Testis (tissue), 3 donors: ENCODE results near the gene DPP10. TPM values are rescaled to one million over a fixed set of nuclear protein-coding genes. Genes with fewer than 3 reads are reported as not detected.

Source experiments
- DNase-seq: peaks from one replicate; pipeline ENCODE4 v3.0.0-alpha.2; 2019
- H3K27ac ChIP-seq, 2 donors: fragments of 200-600 bp; sonication (generic); one replicate each; pipeline ENCODE4 v1.5.1; 2019
- H3K27me3 ChIP-seq: fragments of 200-600 bp; sonication (generic); one replicate; pipeline ENCODE4 v1.5.1; 2019
- H3K36me3 ChIP-seq: fragments of 200-600 bp; sonication (generic); one replicate; pipeline ENCODE4 v1.5.1; 2017; ENCODE audit warnings: low read depth; ENCODE audit errors: missing control alignments
- H3K4me1 ChIP-seq: fragments of 200-600 bp; sonication (generic); one replicate; pipeline ENCODE4 v1.5.1; 2019
- H3K4me3 ChIP-seq, 2 donors: fragments of 200-600 bp; sonication (generic); one replicate each; pipeline ENCODE4 v1.5.1; 2017 to 2019
- H3K9me3 ChIP-seq: fragments of 200-600 bp; sonication (generic); one replicate; pipeline ENCODE4 v1.5.1; 2017
- POLR2A ChIP-seq: fragments of 450-650 bp; IDR thresholded peaks from one replicate; pipeline ENCODE4 v1.6.1; 2017; ENCODE audit warnings: antibody characterized with exemption, mild to moderate bottlenecking, moderate library complexity
- WGBS, 2 donors: methylation state at CpG; one replicate each; pipeline ENCODE4 v1.1.5; 2018; 5-methylcytosine and 5-hydroxymethylcytosine counted together
- intact Hi-C: fragments of 100-400 bp; cut with DNase I; formaldehyde crosslinking; loops from one replicate; pipeline ENCODE4 v1.15.1; 2023; ENCODE audit warnings: low total_unique reads
- polyA plus RNA-seq: library from polyadenylated mRNA; stranded (reverse); fragments of 350-450 nt; fragmentation: Illumina TruSeq; extraction: RNeasy Lipid Tissue Mini Kit (QIAGEN cat#74804); gene quantifications from one replicate; pipeline ENCODE4 v1.2.3, GENCODE V29; 2014; ENCODE audit warnings: low read depth, low replicate concordance; ENCODE audit not compliant: insufficient read depth
- total RNA-seq, 2 donors: library from RNA; depleted of rRNA; stranded (reverse); fragments of >200 nt; gene quantifications; one replicate each; pipeline ENCODE4 v1.2.3, GENCODE V29; 2016
- TF ChIP-seq, protein P1 (sequence below), 3 experiments: fragments of 450-650 bp in 2 of 3; fragments of 200-600 bp in 1 of 3; sonication (generic) in 1 of 3; IDR thresholded peaks; one replicate each; pipeline ENCODE4 v1.5.1; 2016 to 2019; ENCODE audit warnings: antibody characterized with exemption in 3 of 3, mild to moderate bottlenecking in 2 of 3, moderate library complexity in 1 of 3

The DPP10 gene
- total and polyA plus RNA-seq, 3 donors from 2014 or later: 1.7 to 6.7 (median 6.7) TPM

DNA sequence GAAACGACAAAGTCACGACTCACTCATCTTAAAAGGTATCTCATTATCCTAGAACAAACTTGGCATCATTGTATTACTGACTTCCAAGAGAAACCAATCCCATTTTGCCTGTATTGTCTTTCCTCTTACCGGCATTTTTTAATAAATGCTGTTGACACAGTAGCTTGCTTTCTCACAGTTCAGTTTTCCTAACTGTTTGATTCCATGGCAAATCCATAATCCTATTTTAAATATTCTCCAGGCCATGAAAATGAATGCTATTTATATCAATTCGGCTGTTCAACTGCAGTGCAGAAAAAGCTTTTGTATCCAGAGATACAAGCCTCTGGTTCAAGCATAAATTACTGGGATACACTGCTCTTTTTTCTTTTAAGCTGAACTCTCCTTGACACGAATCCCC lies 1241.9 kb downstream of the DPP10 start:
- WGBS, 2 donors: 44 to 51% methylated on average over 5 of the region's 5 CpGs
- no peaks in the 10 kb centered on the region for H3K36me3 ChIP-seq
- intact Hi-C loops: no loop called here
- H3K27me3 ChIP-seq: no peaks in the 10 kb centered on the region
- no peaks in the 10 kb centered on the region for H3K4me1 ChIP-seq
- H3K27ac ChIP-seq: no peak overlapping the region
- H3K4me3 ChIP-seq: no peak overlapping the region
- DNase-seq: no peak
- TF ChIP-seq, protein P1, sequence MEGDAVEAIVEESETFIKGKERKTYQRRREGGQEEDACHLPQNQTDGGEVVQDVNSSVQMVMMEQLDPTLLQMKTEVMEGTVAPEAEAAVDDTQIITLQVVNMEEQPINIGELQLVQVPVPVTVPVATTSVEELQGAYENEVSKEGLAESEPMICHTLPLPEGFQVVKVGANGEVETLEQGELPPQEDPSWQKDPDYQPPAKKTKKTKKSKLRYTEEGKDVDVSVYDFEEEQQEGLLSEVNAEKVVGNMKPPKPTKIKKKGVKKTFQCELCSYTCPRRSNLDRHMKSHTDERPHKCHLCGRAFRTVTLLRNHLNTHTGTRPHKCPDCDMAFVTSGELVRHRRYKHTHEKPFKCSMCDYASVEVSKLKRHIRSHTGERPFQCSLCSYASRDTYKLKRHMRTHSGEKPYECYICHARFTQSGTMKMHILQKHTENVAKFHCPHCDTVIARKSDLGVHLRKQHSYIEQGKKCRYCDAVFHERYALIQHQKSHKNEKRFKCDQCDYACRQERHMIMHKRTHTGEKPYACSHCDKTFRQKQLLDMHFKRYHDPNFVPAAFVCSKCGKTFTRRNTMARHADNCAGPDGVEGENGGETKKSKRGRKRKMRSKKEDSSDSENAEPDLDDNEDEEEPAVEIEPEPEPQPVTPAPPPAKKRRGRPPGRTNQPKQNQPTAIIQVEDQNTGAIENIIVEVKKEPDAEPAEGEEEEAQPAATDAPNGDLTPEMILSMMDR (IDR thresholded peaks at IDR 0.05): no peak
- no peak for TF ChIP-seq POLR2A
- no peaks in the 10 kb centered on the region for H3K9me3 ChIP-seq

DNA sequence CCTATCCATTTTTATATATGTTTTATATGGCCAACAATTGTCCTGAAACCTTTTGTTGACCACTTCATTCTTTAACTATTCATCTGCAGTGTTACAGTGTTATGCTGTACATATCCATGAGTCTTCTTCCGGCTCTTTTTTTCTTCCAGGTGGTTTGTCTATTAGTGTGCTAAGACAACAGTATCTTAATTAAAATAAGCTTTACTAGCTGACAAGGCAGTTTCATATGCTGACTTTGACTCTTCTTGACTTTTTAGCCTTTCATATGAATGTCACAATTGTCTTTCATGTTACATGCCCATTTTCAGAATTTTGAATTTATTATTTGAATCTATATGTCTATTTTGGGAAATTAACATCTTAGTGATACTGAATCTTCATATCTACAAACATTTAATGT lies 1249.0 kb downstream of the DPP10 start:
- Histone ChIP-seq H3K27me3 (no peaks in the 10 kb centered on the region), H3K36me3 (no peaks in the 10 kb centered on the region), H3K4me3 (no peak overlapping the region), H3K27ac (no peak overlapping the region), H3K4me1 (no peaks in the 10 kb centered on the region), H3K9me3 (no peaks in the 10 kb centered on the region)
- 94 to 100% methylated on average over 1 of the region's 1 CpG for WGBS, 2 donors
- TF ChIP-seq, protein P1 (IDR thresholded peaks at IDR 0.05): no peak
- no peak for TF ChIP-seq POLR2A
- DNase-seq: no peak
- intact Hi-C loops: no loop called here

DNA sequence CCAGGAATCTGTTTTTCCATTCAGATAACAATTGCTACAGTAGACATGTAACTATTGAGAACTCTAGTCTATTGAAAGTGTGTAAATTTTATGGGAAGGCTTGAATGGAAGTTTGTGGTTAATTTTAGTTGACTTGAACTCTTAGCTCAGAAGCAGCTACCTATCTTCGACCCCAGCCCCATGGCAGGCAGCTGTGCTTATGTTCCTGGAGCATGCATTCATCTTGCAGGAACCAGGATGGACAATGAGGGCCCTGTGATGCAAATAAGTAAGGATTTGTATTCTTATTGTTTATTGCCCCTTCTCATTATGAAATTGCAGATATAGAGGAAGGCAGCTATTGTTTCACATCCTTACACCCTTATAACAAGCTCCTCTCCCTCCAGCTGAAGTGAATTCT lies 1252.2 kb downstream of the DPP10 start:
- TF ChIP-seq, protein P1 (IDR thresholded peaks at IDR 0.05): no peak
- TF ChIP-seq POLR2A: no peak
- Histone ChIP-seq H3K9me3 (no peaks in the 10 kb centered on the region), H3K4me1 (no peaks in the 10 kb centered on the region), H3K36me3 (no peaks in the 10 kb centered on the region), H3K4me3 (no peak overlapping the region), H3K27ac (no peak overlapping the region), H3K27me3 (no peaks in the 10 kb centered on the region)
- WGBS, 2 donors: 73 to 86% methylated on average over 1 of the region's 1 CpG
- intact Hi-C loops: no loop called here
- DNase-seq: no peak

DNA sequence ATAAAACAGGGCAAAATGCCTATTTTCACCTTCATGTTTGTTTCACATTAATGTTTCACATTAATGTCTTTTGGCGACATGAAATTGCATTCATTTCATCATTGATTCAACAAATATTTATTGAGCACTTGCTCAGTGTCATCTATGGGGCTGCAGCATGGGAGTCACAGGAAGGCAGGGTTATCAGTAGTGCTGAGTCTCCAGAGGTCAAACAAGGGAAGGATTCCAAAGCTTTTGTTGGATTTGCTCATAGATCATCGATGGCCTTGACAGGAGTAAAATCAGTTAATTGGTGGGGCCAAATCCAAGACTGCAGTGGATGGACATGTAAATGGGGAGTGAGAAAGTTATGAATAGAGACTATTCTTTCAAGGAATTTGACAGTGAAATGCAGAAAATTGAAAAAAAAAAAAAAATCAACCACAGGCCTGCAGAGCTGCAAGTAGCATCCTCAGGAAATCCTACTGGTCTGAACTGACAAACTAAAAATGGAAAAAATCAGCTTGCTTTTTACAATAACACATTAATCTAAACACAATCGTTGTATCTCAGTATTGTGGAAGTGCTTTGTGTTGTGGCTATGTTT lies 1290.8 kb downstream of the DPP10 start:
- H3K9me3 ChIP-seq: no peaks in the 10 kb centered on the region
- H3K27ac ChIP-seq: no peak overlapping the region
- no peak for DNase-seq
- TF ChIP-seq, protein P1 (IDR thresholded peaks at IDR 0.05): no peak
- no peak for TF ChIP-seq POLR2A
- intact Hi-C loops: no loop called here
- H3K27me3 ChIP-seq: no peaks in the 10 kb centered on the region
- no peaks in the 10 kb centered on the region for H3K4me1 ChIP-seq
- H3K4me3 ChIP-seq: no peak overlapping the region
- H3K36me3 ChIP-seq: no peaks in the 10 kb centered on the region
- WGBS, 2 donors: 48 to 57% methylated on average over 3 of the region's 3 CpGs

DNA sequence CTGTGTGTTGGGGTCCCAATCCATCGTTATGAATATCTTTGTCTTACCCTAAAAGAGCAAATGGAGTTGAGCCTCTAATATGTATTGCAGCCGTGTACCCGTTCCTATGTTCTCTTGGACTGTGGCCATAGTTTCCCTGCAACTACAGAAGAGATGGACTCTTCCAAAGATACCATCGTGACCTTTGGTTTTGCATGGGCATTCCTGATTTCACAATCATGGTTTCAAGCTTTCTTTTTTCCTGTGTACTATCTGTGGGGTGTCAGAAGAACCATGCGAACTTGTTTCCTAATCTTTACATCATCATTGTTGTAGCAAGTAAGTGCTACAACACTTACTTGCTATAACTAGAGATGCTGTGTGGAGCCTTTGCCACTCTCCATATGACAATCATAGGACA lies 1295.7 kb downstream of the DPP10 start:
- 89 to 91% methylated on average over 5 of the region's 5 CpGs for WGBS, 2 donors
- Histone ChIP-seq H3K4me3 (no peak overlapping the region), H3K27ac (no peak overlapping the region), H3K4me1 (no peaks in the 10 kb centered on the region), H3K36me3 (no peaks in the 10 kb centered on the region), H3K27me3 (no peaks in the 10 kb centered on the region), H3K9me3 (no peaks in the 10 kb centered on the region)
- no peak for TF ChIP-seq POLR2A
- TF ChIP-seq, protein P1 (IDR thresholded peaks at IDR 0.05): no peak
- DNase-seq: no peak
- intact Hi-C loops: no loop called here
